ENCODE data around the gene DTHD1. TPM values are rescaled to one million over a fixed set of nuclear protein-coding genes. Genes with fewer than 3 reads are reported as not detected.
A peak's percentile ranks its signal among the peaks of the same experiment; 100 is the strongest.

The DTHD1 gene
- total RNA-seq, 1 experiment from 2014 or later: not detected

GRCh38 chr4:36308150-36308549 lies 26.7 kb downstream of the DTHD1 start:
- BruUV-seq (replicated peaks): no TSS peak
- H3K27ac ChIP-seq (ENCODE audit: low read depth, low read length, poor library complexity, severe bottlenecking): no peak overlapping the region
- CTCF ChIA-PET: no interaction called here
- H3K36me3 ChIP-seq (ENCODE audit: insufficient read depth, low read length, poor library complexity, severe bottlenecking): no peaks in the 10 kb centered on the region
- no peak for DNase-seq (ENCODE audit: low spot score)
- no peaks in the 10 kb centered on the region for H3K9me3 ChIP-seq (ENCODE audit: low read depth, low read length, poor library complexity, severe bottlenecking)
- H3K4me1 ChIP-seq (ENCODE audit: insufficient read depth, low read length, poor library complexity, severe bottlenecking): no peaks in the 10 kb centered on the region
- intact Hi-C loops (cut with micrococcal nuclease; ENCODE audit: unreplicated experiment): no loop called here
- TF ChIP-seq CTCF (conservative IDR thresholded peaks at IDR 0.05; ENCODE audit: low read depth, low read length) (no peak), EZH2 (IDR thresholded peaks at IDR 0.05; ENCODE audit: borderline replicate concordance, low read depth, low read length, poor library complexity, severe bottlenecking) (no peak)
- no peak overlapping the region for H3K4me3 ChIP-seq (ENCODE audit: low read depth, low read length, poor library complexity, severe bottlenecking)
- H3K27me3 ChIP-seq (replicated peaks; ENCODE audit: insufficient read depth, low read depth, low read length, poor library complexity): no peaks in the 10 kb centered on the region
- POLR2A ChIA-PET (ENCODE audit: low non-redundant PET): no interaction called here

- TF ChIP-seq EZH2 (IDR thresholded peaks at IDR 0.05; ENCODE audit: borderline replicate concordance, low read depth, low read length, poor library complexity, severe bottlenecking) (no peak), CTCF (conservative IDR thresholded peaks at IDR 0.05; ENCODE audit: low read depth, low read length) (no peak)
- H3K4me1 ChIP-seq (ENCODE audit: insufficient read depth, low read length, poor library complexity, severe bottlenecking): no peaks in the 10 kb centered on the region
- ChIA-PET CTCF (no interaction called here), POLR2A (ENCODE audit: low non-redundant PET) (no interaction called here)
- H3K4me3 ChIP-seq (ENCODE audit: low read depth, low read length, poor library complexity, severe bottlenecking): no peak overlapping the region
- no TSS peak for BruUV-seq (replicated peaks)
- DNase-seq (ENCODE audit: low spot score): no peak
- H3K36me3 ChIP-seq (ENCODE audit: insufficient read depth, low read length, poor library complexity, severe bottlenecking): no peaks in the 10 kb centered on the region
- intact Hi-C loops (cut with micrococcal nuclease; ENCODE audit: unreplicated experiment): no loop called here
- no peak overlapping the region for H3K27ac ChIP-seq (ENCODE audit: low read depth, low read length, poor library complexity, severe bottlenecking)
- H3K27me3 ChIP-seq (replicated peaks; ENCODE audit: insufficient read depth, low read depth, low read length, poor library complexity): no peaks in the 10 kb centered on the region
- H3K9me3 ChIP-seq (ENCODE audit: low read depth, low read length, poor library complexity, severe bottlenecking): no peaks in the 10 kb centered on the region
Observed at GRCh38 chr4:36310216-36310615, 28.8 kb downstream of the DTHD1 start.

GRCh38 chr4:36310793-36311192 lies 29.4 kb downstream of the DTHD1 start:
- no peaks in the 10 kb centered on the region for H3K4me1 ChIP-seq (ENCODE audit: insufficient read depth, low read length, poor library complexity, severe bottlenecking)
- no peak for TF ChIP-seq EZH2 (IDR thresholded peaks at IDR 0.05; ENCODE audit: borderline replicate concordance, low read depth, low read length, poor library complexity, severe bottlenecking)
- no peak for TF ChIP-seq CTCF (conservative IDR thresholded peaks at IDR 0.05; ENCODE audit: low read depth, low read length)
- intact Hi-C loops (cut with micrococcal nuclease; ENCODE audit: unreplicated experiment): no loop called here
- peak; percentile 3 for DNase-seq (ENCODE audit: low spot score)
- POLR2A ChIA-PET (ENCODE audit: low non-redundant PET): no interaction called here
- H3K9me3 ChIP-seq (ENCODE audit: low read depth, low read length, poor library complexity, severe bottlenecking): no peaks in the 10 kb centered on the region
- CTCF ChIA-PET: no interaction called here
- no peaks in the 10 kb centered on the region for H3K36me3 ChIP-seq (ENCODE audit: insufficient read depth, low read length, poor library complexity, severe bottlenecking)
- no TSS peak for BruUV-seq (replicated peaks)
- no peak overlapping the region for H3K27ac ChIP-seq (ENCODE audit: low read depth, low read length, poor library complexity, severe bottlenecking)
- no peak overlapping the region for H3K4me3 ChIP-seq (ENCODE audit: low read depth, low read length, poor library complexity, severe bottlenecking)
- H3K27me3 ChIP-seq (replicated peaks; ENCODE audit: insufficient read depth, low read depth, low read length, poor library complexity): no peaks in the 10 kb centered on the region

Measured in A673 (cell line).